KBM-7 (cell line): Measurements from ENCODE around the gene SLC24A3.

Experiments
- DNase-seq: peaks from one replicate; pipeline ENCODE4 v3.0.0-alpha.2; 2015
- in situ Hi-C: fragments of 300-500 bp; cut with MboI; formaldehyde crosslinking; loops from 2 replicates; pipeline ENCODE4 v1.14.3; 2020; ENCODE audit warnings: low sequenced_read_pairs, low pct_unique_long_range_greater_than_20kb, mixed read lengths

Gene SLC24A3

GRCh38 chr20:19232997-19233794, 20.8 kb downstream of the SLC24A3 start:
- in situ Hi-C loops: no loop called here
- DNase-seq: no peak

GRCh38 chr20:19236371-19237055, 24.1 kb downstream of the SLC24A3 start:
- in situ Hi-C loops: no loop called here
- DNase-seq: no peak

GRCh38 chr20:19241440-19241839, 29.0 kb downstream of the SLC24A3 start:
- in situ Hi-C loops: no loop called here
- DNase-seq: no peak

- no peak for DNase-seq
- in situ Hi-C loops: no loop called here
These were observed 31.8 kb downstream of the SLC24A3 start for GRCh38 chr20:19244291-19244690.

GRCh38 chr20:19249106-19249879, 36.9 kb downstream of the SLC24A3 start:
- in situ Hi-C loops: no loop called here
- DNase-seq: peak; percentile 3

GRCh38 chr20:19250346-19250745, 37.9 kb downstream of the SLC24A3 start:
- in situ Hi-C loops: no loop called here
- DNase-seq: no peak

- DNase-seq: no peak
- in situ Hi-C loops: no loop called here
These were observed 39.1 kb downstream of the SLC24A3 start for GRCh38 chr20:19251506-19251905.

GRCh38 chr20:19251958-19252357, 39.5 kb downstream of the SLC24A3 start:
- in situ Hi-C loops: no loop called here
- no peak for DNase-seq

- in situ Hi-C loops: no loop called here
- no peak for DNase-seq
These were observed 40.1 kb downstream of the SLC24A3 start for GRCh38 chr20:19252451-19253120.

GRCh38 chr20:19253316-19253715, 40.9 kb downstream of the SLC24A3 start:
- in situ Hi-C loops: no loop called here
- no peak for DNase-seq

GRCh38 chr20:19253916-19254820, 41.7 kb downstream of the SLC24A3 start:
- no peak for DNase-seq
- in situ Hi-C loops: no loop called here

- no peak for DNase-seq
- in situ Hi-C loops: no loop called here
These were observed 42.5 kb downstream of the SLC24A3 start for GRCh38 chr20:19254956-19255355.

- in situ Hi-C loops: no loop called here
- no peak for DNase-seq
These were observed 43.6 kb downstream of the SLC24A3 start for GRCh38 chr20:19256085-19256484.

- DNase-seq: no peak
- in situ Hi-C loops: no loop called here
These were observed 44.6 kb downstream of the SLC24A3 start for GRCh38 chr20:19256906-19257595.

- in situ Hi-C loops: no loop called here
- DNase-seq: no peak
These were observed 45.4 kb downstream of the SLC24A3 start for GRCh38 chr20:19257865-19258264.

GRCh38 chr20:19259141-19259591, 46.7 kb downstream of the SLC24A3 start:
- DNase-seq: no peak
- in situ Hi-C loops: no loop called here

GRCh38 chr20:19260412-19261090, 48.1 kb downstream of the SLC24A3 start:
- in situ Hi-C loops: no loop called here
- no peak for DNase-seq
